AG04450 (cell line): ENCODE measurements around the gene PTGER4. TPM values are rescaled to one million over a fixed set of nuclear protein-coding genes. Genes with fewer than 3 reads are reported as not detected.

ENCODE experiments used
- CTCF ChIA-PET: fragments of 300-600, 350-600 bp; formaldehyde crosslinking; extraction: SDS; loops from one replicate; lab custom pipeline; 2022; ENCODE audit warnings: antibody characterized with exemption, inconsistent platforms; lab: Charles Lee
- POLR2A ChIA-PET: fragments of 350-600 bp; formaldehyde crosslinking; extraction: SDS; loops from one replicate; lab custom pipeline; 2021; ENCODE audit warnings: antibody characterized with exemption, inconsistent platforms; lab: Yijun Ruan, JAX
- DNase-seq: peaks from one replicate; pipeline ENCODE4 v3.0.0-alpha.2; 2011; ENCODE audit warnings: low read depth, low spot score
- H3K27ac ChIP-seq: one replicate; pipeline ENCODE4 v1.5.1; 2012; ENCODE audit warnings: low read depth, low read length, control low read depth
- H3K27me3 ChIP-seq: one replicate; pipeline ENCODE4 v1.6.0; 2012; ENCODE audit warnings: low read length; ENCODE audit not compliant: control insufficient read depth, insufficient read depth
- H3K4me3 ChIP-seq: 2 replicates; pipeline ENCODE4 v1.5.1; 2011; ENCODE audit warnings: mild to moderate bottlenecking, low read depth, low read length, control low read depth
- H3K9me3 ChIP-seq: 2 replicates; pipeline ENCODE4 v1.5.1; 2012; ENCODE audit warnings: low read length; ENCODE audit not compliant: control insufficient read depth, insufficient read depth
- polyA plus RNA-seq: library from polyadenylated mRNA; depleted of rRNA; stranded (reverse); fragments of >200 nt; gene quantifications from 2 replicates; pipeline ENCODE4 v1.2.3, GENCODE V29; 2011; rRNA removed
- small RNA-seq: library from RNA; depleted of rRNA; stranded (forward); fragments of <200 nt; gene quantifications from one replicate; pipeline ENCODE3, GENCODE V24; 2012; ENCODE audit warnings: low read depth; ENCODE audit not compliant: insufficient read length
- TF ChIP-seq, protein P1 (sequence below): IDR thresholded peaks from 2 replicates; pipeline ENCODE4 v1.5.1; 2011; ENCODE audit warnings: low read depth, low read length, control low read depth, inconsistent platforms

Gene PTGER4
- polyA plus RNA-seq, 1 experiment = 6.2 TPM

DNA sequence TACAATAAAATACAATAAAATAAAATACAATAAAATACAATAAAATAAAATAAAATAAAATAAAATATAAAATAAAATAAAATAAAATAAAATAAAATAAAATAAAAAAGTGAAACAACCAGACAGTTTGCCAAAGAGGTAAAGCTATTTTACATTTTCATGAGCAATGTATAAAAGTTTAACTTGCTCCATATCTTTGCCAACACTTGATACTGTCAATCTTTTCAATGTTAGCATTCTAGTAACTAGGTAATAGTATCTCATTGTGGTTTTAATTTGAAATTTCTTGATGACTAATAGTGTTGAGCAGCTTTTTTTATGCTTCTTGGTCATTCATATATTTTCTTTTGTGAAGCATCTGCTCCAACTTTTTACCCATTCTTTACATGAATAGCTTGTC is 58.8 kb downstream of the PTGER4 start:
- H3K4me3 ChIP-seq = no peak overlapping the region
- POLR2A ChIA-PET = no interaction called here
- TF ChIP-seq, protein P1, sequence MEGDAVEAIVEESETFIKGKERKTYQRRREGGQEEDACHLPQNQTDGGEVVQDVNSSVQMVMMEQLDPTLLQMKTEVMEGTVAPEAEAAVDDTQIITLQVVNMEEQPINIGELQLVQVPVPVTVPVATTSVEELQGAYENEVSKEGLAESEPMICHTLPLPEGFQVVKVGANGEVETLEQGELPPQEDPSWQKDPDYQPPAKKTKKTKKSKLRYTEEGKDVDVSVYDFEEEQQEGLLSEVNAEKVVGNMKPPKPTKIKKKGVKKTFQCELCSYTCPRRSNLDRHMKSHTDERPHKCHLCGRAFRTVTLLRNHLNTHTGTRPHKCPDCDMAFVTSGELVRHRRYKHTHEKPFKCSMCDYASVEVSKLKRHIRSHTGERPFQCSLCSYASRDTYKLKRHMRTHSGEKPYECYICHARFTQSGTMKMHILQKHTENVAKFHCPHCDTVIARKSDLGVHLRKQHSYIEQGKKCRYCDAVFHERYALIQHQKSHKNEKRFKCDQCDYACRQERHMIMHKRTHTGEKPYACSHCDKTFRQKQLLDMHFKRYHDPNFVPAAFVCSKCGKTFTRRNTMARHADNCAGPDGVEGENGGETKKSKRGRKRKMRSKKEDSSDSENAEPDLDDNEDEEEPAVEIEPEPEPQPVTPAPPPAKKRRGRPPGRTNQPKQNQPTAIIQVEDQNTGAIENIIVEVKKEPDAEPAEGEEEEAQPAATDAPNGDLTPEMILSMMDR = no peak
- DNase-seq = no peak
- peaks cover 3% of the 10 kb centered on the region; the same call in 1 of the 2 replicates for H3K9me3 ChIP-seq
- no peak overlapping the region for H3K27ac ChIP-seq
- no peaks in the 10 kb centered on the region for H3K27me3 ChIP-seq
- CTCF ChIA-PET = interaction anchor here (0.7 to 1.8 kb wide), 5 partner anchors 12 to 1139 kb away, joined by 3 to 5 read pairs (median 4); no protein-coding TSS in a partner anchor

Small RNAs within 50 kb of the gene (small RNA-seq; reads per million reads assigned to genes)
- gene RF00092 = not detected

Other genes starting within 250 kb of the PTGER4 start
- 9.2 and 12.4 TPM in 2 replicates for gene TTC33, start 76.0 kb downstream of the PTGER4 start, polyA plus RNA-seq
- gene PRKAA1, start 118.5 kb downstream of the PTGER4 start, polyA plus RNA-seq = 79.1 and 107 TPM in 2 replicates
- 4,632 and 5,076 TPM in 2 replicates for gene RPL37, start 155.3 kb downstream of the PTGER4 start, polyA plus RNA-seq
- gene CARD6, start 161.5 kb downstream of the PTGER4 start, polyA plus RNA-seq = 3.2 and 4.2 TPM in 2 replicates
- gene C7, start 229.6 kb downstream of the PTGER4 start, polyA plus RNA-seq = 14.4 and 17.1 TPM in 2 replicates